HG02981 (cell line): ENCODE measurements around the gene MORN5.

Experiments used
- ATAC-seq: cut with Tn5 transposase; IDR thresholded peaks from one replicate; pipeline ENCODE4 v1.9.1; 2021; ENCODE audit warnings: mild to moderate bottlenecking, moderate library complexity; ENCODE audit not compliant: unreplicated experiment

Gene MORN5

GRCh38 chr9:122140368-122141193 is 19.1 kb upstream of the MORN5 start:
- ATAC-seq, result no peak

- no peak for ATAC-seq
Observed at GRCh38 chr9:122141671-122142070, 18.0 kb upstream of the MORN5 start.

GRCh38 chr9:122143296-122143695 is 16.4 kb upstream of the MORN5 start:
- no peak for ATAC-seq

GRCh38 chr9:122143876-122144405 is 15.8 kb upstream of the MORN5 start:
- no peak for ATAC-seq

GRCh38 chr9:122144836-122145591 is 14.7 kb upstream of the MORN5 start:
- ATAC-seq, result no peak

GRCh38 chr9:122145592-122145863 is 14.2 kb upstream of the MORN5 start:
- ATAC-seq, result no peak

- no peak for ATAC-seq
Observed at GRCh38 chr9:122151267-122151828, 8.4 kb upstream of the MORN5 start.

- no peak for ATAC-seq
Observed at GRCh38 chr9:122155796-122156195, 3.9 kb upstream of the MORN5 start.

GRCh38 chr9:122158202-122158601 is 1.5 kb upstream of the MORN5 start:
- ATAC-seq, result peak; percentile 44

- no peak for ATAC-seq
Observed at GRCh38 chr9:122159925-122160246, 178 bp downstream of the MORN5 start.

GRCh38 chr9:122162415-122162814 is 2.7 kb downstream of the MORN5 start:
- no peak for ATAC-seq

- ATAC-seq, result no peak
Observed at GRCh38 chr9:122164286-122164685, 4.6 kb downstream of the MORN5 start.

- ATAC-seq, result no peak
Observed at GRCh38 chr9:122168356-122168755, 8.6 kb downstream of the MORN5 start.

GRCh38 chr9:122172131-122172530 is 12.4 kb downstream of the MORN5 start:
- no peak for ATAC-seq

GRCh38 chr9:122173670-122174069 is 14.0 kb downstream of the MORN5 start:
- ATAC-seq, result no peak

- no peak for ATAC-seq
Observed at GRCh38 chr9:122176916-122177315, 17.2 kb downstream of the MORN5 start.

- no peak for ATAC-seq
Observed at GRCh38 chr9:122179054-122179689, 19.5 kb downstream of the MORN5 start.

- no peak for ATAC-seq
Observed at GRCh38 chr9:122179690-122180074, 20.0 kb downstream of the MORN5 start.

- ATAC-seq, result no peak
Observed at GRCh38 chr9:122180633-122181032, 20.9 kb downstream of the MORN5 start.

GRCh38 chr9:122183501-122183900 is 23.8 kb downstream of the MORN5 start:
- no peak for ATAC-seq

- ATAC-seq, result no peak
Observed at GRCh38 chr9:122184551-122184950, 24.8 kb downstream of the MORN5 start.

- ATAC-seq, result no peak
Observed at GRCh38 chr9:122186301-122186700, 26.6 kb downstream of the MORN5 start.
